ENCODE results near the gene CD300LF.

Gene CD300LF

GRCh38 chr17:74712756-74713155 is at the start of gene CD300LF:
CD300LF (minus strand) TSS chr17:74712923; CDS start chr17:74712866, 57 bp downstream.
- in situ Hi-C loops (cut with MboI; ENCODE audit: low sequenced_read_pairs) = no loop called here

- in situ Hi-C loops (cut with MboI; ENCODE audit: low sequenced_read_pairs) = loop anchor here (10.0 kb wide), 1 partner anchor 107 kb away; no protein-coding TSS in a partner anchor
Measured at GRCh38 chr17:74761931-74762330, 49.2 kb upstream of the CD300LF start.

GRCh38 chr17:74761419-74761818 is 48.7 kb upstream of the CD300LF start:
- in situ Hi-C loops (cut with MboI; ENCODE audit: low sequenced_read_pairs) = loop anchor here (10.0 kb wide), 1 partner anchor 107 kb away; no protein-coding TSS in a partner anchor

- in situ Hi-C loops (cut with MboI; ENCODE audit: low sequenced_read_pairs) = loop anchor here (10.0 kb wide), 1 partner anchor 106 kb away; no protein-coding TSS in a partner anchor
Measured at GRCh38 chr17:74760404-74761105, 47.8 kb upstream of the CD300LF start.

- in situ Hi-C loops (cut with MboI; ENCODE audit: low sequenced_read_pairs) = loop anchor here (10.0 kb wide), 1 partner anchor 105 kb away; no protein-coding TSS in a partner anchor
Measured at GRCh38 chr17:74759941-74760340, 47.2 kb upstream of the CD300LF start.

GRCh38 chr17:74759243-74759801 is 46.6 kb upstream of the CD300LF start:
- in situ Hi-C loops (cut with MboI; ENCODE audit: low sequenced_read_pairs) = no loop called here

DNA sequence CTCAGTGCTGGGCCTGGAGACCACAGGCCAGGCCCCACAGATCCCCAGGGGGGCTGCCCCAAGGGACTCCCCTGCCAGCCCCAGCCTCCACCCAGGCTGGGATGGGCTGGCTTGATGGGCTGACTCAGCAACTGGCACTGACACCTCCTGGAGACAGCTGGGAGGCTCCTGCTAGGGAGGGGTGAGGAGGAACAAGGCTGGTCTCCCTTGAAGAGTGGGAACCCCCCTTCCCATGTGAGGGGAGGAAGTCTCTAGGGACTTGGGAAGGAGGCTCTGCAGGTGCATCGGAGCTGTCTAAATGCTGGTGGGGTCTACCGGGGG is 46.1 kb upstream of the CD300LF start:
- in situ Hi-C loops (cut with MboI; ENCODE audit: low sequenced_read_pairs) = no loop called here

DNA sequence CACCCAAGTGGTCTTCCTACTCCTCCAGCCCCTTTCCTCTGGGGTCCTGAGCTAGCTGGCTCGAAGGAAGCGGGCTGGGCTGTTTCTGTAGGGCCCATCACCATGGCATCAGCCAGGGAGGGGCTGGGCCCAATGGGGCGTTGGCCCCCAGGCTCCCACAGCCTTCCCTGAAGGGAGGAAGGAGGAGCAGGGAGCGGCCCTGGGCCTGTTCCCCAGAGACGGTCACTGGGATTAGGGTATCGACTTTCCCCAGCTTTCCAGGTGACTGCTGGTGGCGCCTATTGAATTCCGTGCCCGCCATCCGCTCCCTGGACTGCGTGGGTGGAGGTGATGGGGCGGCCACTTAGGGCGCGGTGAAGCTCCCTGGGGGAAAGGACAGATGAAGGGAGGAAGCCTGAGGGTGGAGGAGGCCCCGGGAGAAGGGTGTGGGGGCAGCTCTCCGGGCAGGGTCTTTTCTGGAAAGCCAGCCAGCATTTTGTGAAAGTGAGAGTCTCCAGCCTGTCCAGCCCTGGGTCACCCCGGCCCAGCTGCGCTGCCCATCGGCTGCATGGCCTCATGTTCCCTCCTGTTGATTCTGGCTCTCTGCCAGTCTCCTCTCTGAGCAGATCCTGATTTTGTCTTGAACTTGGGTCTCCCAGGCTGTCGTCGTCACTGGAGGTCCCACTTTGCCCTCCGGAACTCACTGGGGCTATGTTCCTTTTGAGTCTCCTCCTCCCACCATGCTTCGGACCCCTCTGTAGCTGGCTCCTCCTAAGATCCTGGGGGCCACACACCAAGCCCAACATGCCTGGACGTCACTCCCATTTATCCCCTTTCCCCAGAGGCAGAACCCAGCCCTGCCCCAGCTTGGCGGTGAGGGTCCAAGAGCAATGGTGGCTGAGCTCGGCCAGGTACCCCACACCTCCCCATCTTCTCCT is 45.5 kb upstream of the CD300LF start:
- in situ Hi-C loops (cut with MboI; ENCODE audit: low sequenced_read_pairs) = no loop called here

DNA sequence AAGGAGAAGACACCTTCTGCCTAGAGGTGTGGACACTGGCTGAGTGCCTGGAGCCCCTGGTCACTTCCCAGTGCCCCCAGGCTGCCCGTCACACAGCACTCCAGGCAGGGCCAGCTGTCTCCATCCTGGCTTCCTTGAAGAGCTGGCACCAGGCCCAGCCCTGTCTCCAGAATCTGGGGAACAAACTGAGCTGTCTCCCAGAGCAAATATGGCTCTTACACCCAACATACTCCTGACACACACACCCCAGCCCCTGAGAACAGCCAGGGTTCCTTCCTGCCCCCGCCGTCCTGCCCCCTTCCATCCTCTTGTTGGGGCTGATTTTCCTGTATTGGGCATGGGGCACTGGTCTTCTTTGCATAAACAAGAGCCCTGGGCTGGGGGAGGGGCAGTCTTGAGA is 44.8 kb upstream of the CD300LF start:
- in situ Hi-C loops (cut with MboI; ENCODE audit: low sequenced_read_pairs) = no loop called here

- in situ Hi-C loops (cut with MboI; ENCODE audit: low sequenced_read_pairs) = no loop called here
Measured at GRCh38 chr17:74756891-74757290, 44.2 kb upstream of the CD300LF start.

GRCh38 chr17:74755533-74755932 is 42.8 kb upstream of the CD300LF start:
- in situ Hi-C loops (cut with MboI; ENCODE audit: low sequenced_read_pairs) = no loop called here

DNA sequence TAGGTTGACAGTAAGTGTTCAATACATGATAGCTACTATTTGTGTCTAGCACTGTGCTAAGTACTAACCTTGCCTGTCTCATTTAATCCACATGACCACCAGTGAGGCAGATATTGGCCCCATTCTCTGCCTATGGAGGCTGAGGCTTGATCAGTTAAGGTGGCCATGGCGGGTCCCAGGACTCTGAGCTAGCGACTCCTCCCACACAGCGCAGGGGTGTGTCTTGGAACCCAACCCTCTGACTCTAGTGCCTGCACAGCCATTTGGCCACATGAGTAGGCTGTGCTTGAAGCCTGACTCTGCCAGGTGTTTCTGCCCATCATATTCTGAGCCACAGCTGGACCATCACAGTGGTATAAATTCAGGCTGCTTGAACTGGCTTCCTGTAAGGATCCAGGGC is 42.1 kb upstream of the CD300LF start:
- in situ Hi-C loops (cut with MboI; ENCODE audit: low sequenced_read_pairs) = no loop called here

DNA sequence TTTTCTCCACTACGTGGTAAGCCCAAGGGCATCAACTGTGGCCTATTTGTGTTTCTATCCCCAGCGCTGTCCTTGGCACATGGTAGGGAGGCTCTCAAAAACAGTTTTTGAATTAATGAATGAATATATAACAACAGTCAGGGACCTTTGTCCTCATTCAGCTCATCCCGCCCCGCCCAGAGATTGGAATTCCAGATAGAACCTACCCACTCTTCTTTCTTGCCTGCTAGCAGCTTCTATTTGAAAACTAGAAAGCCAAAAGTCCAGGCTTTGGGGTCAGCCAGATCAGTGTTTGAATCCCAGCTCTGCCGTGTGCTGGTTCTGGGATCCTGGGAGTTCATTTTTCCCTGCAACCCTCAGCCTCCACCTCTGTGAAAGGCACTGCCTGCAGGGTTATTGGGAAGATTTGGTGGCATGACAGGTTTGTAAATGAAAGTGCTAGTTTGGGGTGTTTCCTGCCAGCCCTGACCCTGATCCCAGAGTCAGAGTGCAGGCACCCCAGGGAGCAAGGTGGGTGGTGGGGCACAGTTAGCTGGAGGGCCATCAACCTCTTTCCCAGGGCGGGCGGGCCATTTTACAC is 40.2 kb upstream of the CD300LF start:
- in situ Hi-C loops (cut with MboI; ENCODE audit: low sequenced_read_pairs) = no loop called here

DNA sequence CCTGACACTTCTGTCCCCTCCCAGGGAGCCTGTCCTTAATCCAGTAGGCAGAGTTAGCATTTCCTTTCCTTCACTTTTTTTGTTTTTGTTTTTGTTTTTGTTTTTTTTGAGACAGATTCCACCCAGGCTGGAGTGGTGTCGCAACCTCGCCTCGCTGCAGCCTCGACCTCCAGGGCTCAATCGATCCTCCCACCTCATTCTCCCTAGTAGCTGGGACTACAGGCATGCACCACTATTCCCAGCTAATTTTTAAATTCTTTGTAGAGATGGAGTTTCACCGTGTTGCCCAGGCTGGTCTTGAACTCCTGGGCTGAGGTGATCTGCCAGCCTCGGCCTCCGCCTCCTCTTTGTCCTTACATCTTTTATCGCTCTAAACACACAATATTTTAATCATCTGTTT is 39.7 kb upstream of the CD300LF start:
- in situ Hi-C loops (cut with MboI; ENCODE audit: low sequenced_read_pairs) = no loop called here

GRCh38 chr17:74750327-74751069 is 37.8 kb upstream of the CD300LF start:
- in situ Hi-C loops (cut with MboI; ENCODE audit: low sequenced_read_pairs) = no loop called here

DNA sequence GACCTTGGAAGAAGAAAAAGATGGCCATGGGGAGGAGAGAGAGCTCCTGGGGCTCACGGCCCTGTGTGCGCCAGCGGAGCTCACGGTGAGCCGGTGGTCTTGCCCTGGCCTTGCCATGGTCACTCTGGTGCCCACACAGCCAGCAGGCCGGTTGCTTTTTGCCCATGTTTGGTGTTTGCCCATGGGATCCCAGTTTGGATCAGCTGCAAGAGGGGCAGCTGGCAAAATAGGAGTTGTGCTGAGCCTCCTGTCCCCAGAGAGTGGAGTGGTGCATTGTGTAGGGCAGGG is 37.3 kb upstream of the CD300LF start:
- in situ Hi-C loops (cut with MboI; ENCODE audit: low sequenced_read_pairs) = no loop called here

GRCh38 chr17:74749279-74750038 is 36.7 kb upstream of the CD300LF start:
- in situ Hi-C loops (cut with MboI; ENCODE audit: low sequenced_read_pairs) = no loop called here

- in situ Hi-C loops (cut with MboI; ENCODE audit: low sequenced_read_pairs) = no loop called here
Measured at GRCh38 chr17:74748529-74749278, 36.0 kb upstream of the CD300LF start, which contains the start of gene NHERF1. NHERF1 (plus strand) TSS chr17:74748628; CDS start chr17:74748847, 219 bp downstream.

DNA sequence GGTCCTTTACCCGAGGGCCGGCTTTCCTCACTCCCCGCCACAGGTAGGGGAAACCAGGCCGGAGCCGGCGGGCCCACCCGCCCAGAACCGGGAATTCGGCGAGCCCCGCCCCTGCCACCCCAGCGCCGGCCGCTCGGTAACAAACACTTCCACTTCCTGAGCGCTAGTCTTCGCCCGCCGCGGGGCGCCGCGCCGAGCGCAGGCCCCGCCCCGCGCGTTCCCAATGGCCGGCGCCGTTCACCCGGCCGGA is 35.5 kb upstream of the CD300LF start:
- in situ Hi-C loops (cut with MboI; ENCODE audit: low sequenced_read_pairs) = no loop called here

- in situ Hi-C loops (cut with MboI; ENCODE audit: low sequenced_read_pairs) = no loop called here
Measured at GRCh38 chr17:74746922-74747321, 34.2 kb upstream of the CD300LF start.

Measured in HL-60/S4 (cell line).